Retina (tissue), 1 donor: Measurements from ENCODE around the gene SHISA7.

Experiments
- DNase-seq: peaks from one replicate; pipeline ENCODE4 v3.0.0-alpha.2; 2016

Gene SHISA7

GRCh38 chr19:55385724-55386492 is 57.2 kb downstream of the SHISA7 start, which contains the start of gene RPL28:
RPL28 (plus strand) TSS chr19:55385932; CDS start chr19:55386358, 426 bp downstream.
- peak; percentile 99 for DNase-seq

- DNase-seq = peak; percentile 97
Observed at GRCh38 chr19:55384920-55385723, 58.0 kb downstream of the SHISA7 start.

- DNase-seq = peak; percentile 69
Observed at GRCh38 chr19:55384131-55384919, 58.8 kb downstream of the SHISA7 start, which contains the start of gene TMEM238. TMEM238 (minus strand) TSS chr19:55384292; CDS start chr19:55384259, 33 bp downstream.

GRCh38 chr19:55383279-55384130 is 59.6 kb downstream of the SHISA7 start:
- DNase-seq = peak; percentile 68

GRCh38 chr19:55382522-55383054 is 60.5 kb downstream of the SHISA7 start:
- no peak for DNase-seq

GRCh38 chr19:55382013-55382412 is 61.1 kb downstream of the SHISA7 start:
- no peak for DNase-seq

- peak; percentile 33 for DNase-seq
Observed at GRCh38 chr19:55379174-55379573, 63.9 kb downstream of the SHISA7 start.
